Testis (tissue), 5 donors: ENCODE data around the gene ADIRF. TPM values are rescaled to one million over a fixed set of nuclear protein-coding genes. Genes with fewer than 3 reads are reported as not detected.

ENCODE experiments used
- DNase-seq: peaks from one replicate; pipeline ENCODE4 v3.0.0-alpha.2; 2019
- H3K27ac ChIP-seq, 2 donors: fragments of 200-600 bp; sonication (generic); one replicate each; pipeline ENCODE4 v1.5.1; 2019
- H3K27me3 ChIP-seq: fragments of 200-600 bp; sonication (generic); one replicate; pipeline ENCODE4 v1.5.1; 2019
- H3K36me3 ChIP-seq: fragments of 200-600 bp; sonication (generic); one replicate; pipeline ENCODE4 v1.5.1; 2017; ENCODE audit warnings: low read depth; ENCODE audit errors: missing control alignments
- H3K4me1 ChIP-seq: fragments of 200-600 bp; sonication (generic); one replicate; pipeline ENCODE4 v1.5.1; 2019
- H3K4me3 ChIP-seq, 2 donors: fragments of 200-600 bp; sonication (generic); one replicate each; pipeline ENCODE4 v1.5.1; 2017 to 2019
- H3K9me3 ChIP-seq: fragments of 200-600 bp; sonication (generic); one replicate; pipeline ENCODE4 v1.5.1; 2017
- POLR2A ChIP-seq: fragments of 450-650 bp; IDR thresholded peaks from one replicate; pipeline ENCODE4 v1.6.1; 2017; ENCODE audit warnings: antibody characterized with exemption, mild to moderate bottlenecking, moderate library complexity
- WGBS, 2 donors: methylation state at CpG; one replicate each; pipeline ENCODE4 v1.1.5; 2018; 5-methylcytosine and 5-hydroxymethylcytosine counted together
- intact Hi-C: fragments of 100-400 bp; cut with DNase I; formaldehyde crosslinking; loops from one replicate; pipeline ENCODE4 v1.15.1; 2023; ENCODE audit warnings: low total_unique reads
- long read RNA-seq, 2 donors: transcript quantifications; one replicate each; lab custom pipeline, GENCODE V29; 2026
- polyA plus RNA-seq: library from polyadenylated mRNA; stranded (reverse); fragments of 350-450 nt; fragmentation: Illumina TruSeq; extraction: RNeasy Lipid Tissue Mini Kit (QIAGEN cat#74804); gene quantifications from one replicate; pipeline ENCODE4 v1.2.3, GENCODE V29; 2014; ENCODE audit warnings: low read depth, low replicate concordance; ENCODE audit not compliant: insufficient read depth
- total RNA-seq, 2 donors: library from RNA; depleted of rRNA; stranded (reverse); fragments of >200 nt; gene quantifications; one replicate each; pipeline ENCODE4 v1.2.3, GENCODE V29; 2016
- TF ChIP-seq, protein P1 (sequence below), 3 experiments: fragments of 450-650 bp in 2 of 3; fragments of 200-600 bp in 1 of 3; sonication (generic) in 1 of 3; IDR thresholded peaks; one replicate each; pipeline ENCODE4 v1.5.1; 2016 to 2019; ENCODE audit warnings: antibody characterized with exemption in 3 of 3, mild to moderate bottlenecking in 2 of 3, moderate library complexity in 1 of 3

The ADIRF gene
- total RNA-seq (10 to 100 TPM; 21.4 to 35.0 TPM), polyA plus RNA-seq (85.6 TPM)
- long read RNA-seq, donor 1, partial matches to known transcripts: 0 of 3 reads
- long read RNA-seq, donor 1, other reads (novel, unspliced or antisense): 0 of 3 reads
- long read RNA-seq, donor 2, partial matches to known transcripts: 0 of 3 reads
- long read RNA-seq, donor 2, other reads (novel, unspliced or antisense): 0 of 3 reads

DNA sequence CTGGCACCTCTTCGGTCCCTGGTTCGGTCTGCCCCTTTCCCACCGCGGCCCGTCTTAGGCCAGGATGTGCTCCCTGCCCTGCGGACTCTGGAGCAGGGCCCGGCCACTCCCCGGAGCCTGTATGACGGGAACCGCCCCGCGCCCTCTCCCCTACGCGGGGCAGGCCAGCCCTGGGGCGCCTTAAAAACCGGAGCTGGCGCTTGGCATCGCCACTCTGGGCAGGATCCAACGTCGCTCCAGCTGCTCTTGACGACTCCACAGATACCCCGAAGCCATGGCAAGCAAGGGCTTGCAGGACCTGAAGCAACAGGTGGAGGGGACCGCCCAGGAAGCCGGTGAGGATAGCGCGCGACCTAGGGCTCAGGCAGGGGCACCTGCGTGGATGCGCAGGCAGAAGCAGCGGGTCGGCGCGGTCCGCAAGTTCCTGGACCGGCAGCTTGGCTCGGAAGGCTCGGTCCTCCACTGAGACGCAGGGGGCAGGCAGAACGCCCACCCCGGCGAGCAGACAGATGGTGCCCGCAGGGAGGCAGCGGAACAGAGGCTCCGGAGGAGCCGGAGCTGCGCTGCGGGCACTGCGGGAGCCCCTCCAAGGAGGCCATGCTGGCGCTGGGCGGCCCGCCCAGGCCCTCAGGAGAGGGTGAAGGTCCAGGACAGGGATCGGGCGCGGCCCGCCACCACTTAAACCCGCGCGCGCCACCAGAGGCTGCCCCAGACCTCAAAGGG, at the start of gene ADIRF:
ADIRF (plus strand) TSS at position 212 of the 723 bp plus-strand sequence; CDS start at position 275, 63 bp downstream.
- TF ChIP-seq, protein P1, sequence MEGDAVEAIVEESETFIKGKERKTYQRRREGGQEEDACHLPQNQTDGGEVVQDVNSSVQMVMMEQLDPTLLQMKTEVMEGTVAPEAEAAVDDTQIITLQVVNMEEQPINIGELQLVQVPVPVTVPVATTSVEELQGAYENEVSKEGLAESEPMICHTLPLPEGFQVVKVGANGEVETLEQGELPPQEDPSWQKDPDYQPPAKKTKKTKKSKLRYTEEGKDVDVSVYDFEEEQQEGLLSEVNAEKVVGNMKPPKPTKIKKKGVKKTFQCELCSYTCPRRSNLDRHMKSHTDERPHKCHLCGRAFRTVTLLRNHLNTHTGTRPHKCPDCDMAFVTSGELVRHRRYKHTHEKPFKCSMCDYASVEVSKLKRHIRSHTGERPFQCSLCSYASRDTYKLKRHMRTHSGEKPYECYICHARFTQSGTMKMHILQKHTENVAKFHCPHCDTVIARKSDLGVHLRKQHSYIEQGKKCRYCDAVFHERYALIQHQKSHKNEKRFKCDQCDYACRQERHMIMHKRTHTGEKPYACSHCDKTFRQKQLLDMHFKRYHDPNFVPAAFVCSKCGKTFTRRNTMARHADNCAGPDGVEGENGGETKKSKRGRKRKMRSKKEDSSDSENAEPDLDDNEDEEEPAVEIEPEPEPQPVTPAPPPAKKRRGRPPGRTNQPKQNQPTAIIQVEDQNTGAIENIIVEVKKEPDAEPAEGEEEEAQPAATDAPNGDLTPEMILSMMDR (IDR thresholded peaks at IDR 0.05): no peak
- TF ChIP-seq POLR2A: no peak
- Histone ChIP-seq H3K9me3 (no peaks in the 10 kb centered on the region), H3K4me1 (peaks cover 38% of the 10 kb centered on the region), H3K27me3 (no peaks in the 10 kb centered on the region), H3K36me3 (no peaks in the 10 kb centered on the region), H3K4me3 (peak within 1 kb of the TSS; percentile 66 to 80), H3K27ac (peak within 1 kb of the TSS; percentile 86 to 98)
- 8 to 18% methylated on average over 10 to 53 of the region's 59 CpGs for WGBS, 2 donors
- no peak for DNase-seq
- intact Hi-C loops: no loop called here

DNA sequence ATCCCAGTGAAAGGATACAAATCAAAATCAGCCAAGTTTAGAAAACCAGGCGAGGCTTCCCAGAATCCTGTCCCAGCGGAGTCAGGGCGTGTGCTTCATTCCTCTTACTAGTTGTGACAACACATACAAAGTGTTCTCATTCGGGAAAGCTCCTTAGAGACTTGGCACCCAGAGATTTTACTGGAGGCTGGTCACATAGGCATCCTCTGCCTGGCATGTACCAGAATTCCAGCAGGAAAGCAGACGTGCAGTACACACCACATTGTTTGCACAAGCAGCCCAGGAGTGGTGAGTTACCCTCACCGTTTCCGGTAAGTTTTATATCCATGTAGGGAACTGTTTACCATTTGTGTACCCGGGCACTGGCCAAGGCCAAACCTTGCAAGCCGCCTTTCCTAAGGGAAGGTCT, 45.7 kb upstream of the ADIRF start:
- no peak for DNase-seq
- no peak for TF ChIP-seq POLR2A
- TF ChIP-seq, protein P1 (IDR thresholded peaks at IDR 0.05): no peak
- Histone ChIP-seq H3K36me3 (no peaks in the 10 kb centered on the region), H3K4me3 (no peak overlapping the region), H3K27me3 (no peaks in the 10 kb centered on the region), H3K4me1 (peaks cover 3% of the 10 kb centered on the region), H3K27ac (no peak overlapping the region), H3K9me3 (no peaks in the 10 kb centered on the region)
- intact Hi-C loops: no loop called here
- 72 to 75% methylated on average over 8 to 9 of the region's 9 CpGs for WGBS, 2 donors

DNA sequence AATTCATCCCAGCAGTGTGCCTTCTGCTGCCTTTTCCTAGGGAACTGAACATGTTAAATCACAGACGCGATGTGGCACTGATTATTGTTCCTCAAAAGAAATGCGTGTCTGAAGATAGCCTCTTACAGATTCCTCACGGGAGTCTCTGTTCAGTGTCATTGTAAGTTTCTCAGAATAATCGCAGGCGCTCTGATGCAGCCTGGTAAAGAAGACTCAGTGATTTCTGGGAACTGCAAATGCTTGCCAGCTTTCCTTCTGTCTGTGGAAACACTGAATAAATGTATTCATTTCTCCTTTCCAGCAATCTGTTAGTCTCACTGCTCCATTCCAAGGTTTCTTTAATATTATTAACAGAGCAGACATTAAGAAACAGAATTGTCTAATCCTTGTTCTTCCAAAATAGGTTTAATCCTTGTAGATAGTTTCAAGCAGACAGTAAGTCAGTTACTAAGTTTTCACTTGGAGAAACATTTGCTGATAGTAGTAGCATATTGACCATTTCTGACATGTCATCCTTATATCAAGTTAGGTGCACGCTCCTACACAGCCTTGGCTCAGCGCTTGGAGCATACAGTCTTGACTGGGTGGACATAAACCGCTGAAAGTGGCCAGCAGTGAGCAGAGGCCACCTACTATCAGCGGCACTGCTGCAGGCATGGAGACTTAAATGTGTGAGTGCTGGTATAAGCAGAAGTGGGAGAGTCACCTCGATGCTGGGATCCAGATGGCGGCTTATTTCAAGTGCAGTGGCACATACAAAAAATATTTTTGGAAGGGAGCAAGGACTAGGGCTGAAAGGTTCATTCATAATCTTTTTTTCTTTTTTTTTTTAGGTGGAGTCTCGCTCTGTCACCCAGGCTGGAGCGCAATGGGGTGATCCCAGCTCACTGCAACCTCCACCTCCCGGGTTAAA, 38.6 kb upstream of the ADIRF start:
- TF ChIP-seq, protein P1 (IDR thresholded peaks at IDR 0.05): no peak
- TF ChIP-seq POLR2A: no peak
- H3K9me3 ChIP-seq: no peaks in the 10 kb centered on the region
- H3K4me3 ChIP-seq: no peak overlapping the region
- intact Hi-C loops: no loop called here
- WGBS, 2 donors: 62 to 73% methylated on average over 13 to 15 of the region's 15 CpGs
- H3K27ac ChIP-seq: no peak overlapping the region
- peaks cover 4% of the 10 kb centered on the region for H3K4me1 ChIP-seq
- no peaks in the 10 kb centered on the region for H3K36me3 ChIP-seq
- no peaks in the 10 kb centered on the region for H3K27me3 ChIP-seq
- DNase-seq: no peak

DNA sequence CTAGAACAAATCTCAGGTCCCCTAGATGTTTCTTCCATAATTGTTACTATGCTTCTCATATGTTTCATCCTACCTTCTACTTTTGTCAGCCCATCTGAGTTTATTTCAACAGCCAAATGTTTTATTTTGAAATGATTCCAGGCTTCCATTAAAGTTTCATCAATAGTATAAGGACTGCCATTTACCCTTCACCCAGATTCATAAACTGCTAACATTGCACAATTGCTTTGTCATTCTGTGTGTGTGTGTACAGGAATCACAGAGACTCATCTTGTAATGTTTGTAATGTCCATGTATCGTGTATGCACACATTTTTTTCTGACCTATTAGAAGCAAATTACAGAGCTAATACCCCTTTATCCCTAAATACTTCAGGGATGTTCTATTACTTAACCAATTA, 36.4 kb upstream of the ADIRF start:
- Histone ChIP-seq H3K27ac (no peak overlapping the region), H3K27me3 (no peaks in the 10 kb centered on the region), H3K4me1 (peaks cover 4% of the 10 kb centered on the region), H3K4me3 (no peak overlapping the region), H3K9me3 (no peaks in the 10 kb centered on the region), H3K36me3 (no peaks in the 10 kb centered on the region)
- DNase-seq: no peak
- no peak for TF ChIP-seq POLR2A
- TF ChIP-seq, protein P1 (IDR thresholded peaks at IDR 0.05): no peak
- intact Hi-C loops: no loop called here
- 89 to 95% methylated on average over 1 of the region's 1 CpG for WGBS, 2 donors
